HepG2 (cell line): ENCODE results near the gene TESPA1. TPM values are rescaled to one million over a fixed set of nuclear protein-coding genes. Genes with fewer than 3 reads are reported as not detected.

ENCODE experiments used
- ATAC-seq: fragments of 200-7000 bp; cut with Tn5 transposase; 3 replicates; pipeline ENCODE4 v1.9.1; 2020; ENCODE audit warnings: mild to moderate bottlenecking, moderate library complexity
- BruUV-seq: library from RNA; stranded (reverse); fragments of 400-500 nt; replicated peaks from 2 replicates; lab custom pipeline; 2021; lab: Mats Ljungman, UMichigan
- CTCF ChIA-PET: fragments of 300-600 bp; formaldehyde crosslinking; extraction: SDS; loops from one replicate; lab custom pipeline; 2021; ENCODE audit warnings: low total read pairs, inconsistent platforms, low intra/inter-chr PET ratio; lab: Yijun Ruan, JAX
- POLR2A ChIA-PET: fragments of 350-600 bp; sonication (Branson Sonifier 250); formaldehyde crosslinking; loops from one replicate; lab custom pipeline; 2020; ENCODE audit warnings: antibody characterized with exemption, inconsistent platforms; lab: Yijun Ruan, JAX
- DNase-seq: peaks from one replicate; pipeline ENCODE4 v3.0.0-alpha.2; 2015; ENCODE audit warnings: low spot score
- FAIRE-seq: peaks from 3 replicates; lab custom pipeline; 2011; peaks lifted over from hg19 to GRCh38; lab: Jason Lieb, UNC
- H2AFZ ChIP-seq: one replicate; pipeline ENCODE4 v1.6.1; 2011; ENCODE audit warnings: low read length, inconsistent platforms
- H3K27ac ChIP-seq: fragments of 300-600 bp; 3 replicates; pipeline ENCODE4 v1.8.0; 2011; ENCODE audit warnings: mixed run types, mild to moderate bottlenecking, mixed read lengths, low read length, inconsistent platforms; ENCODE audit not compliant: insufficient read depth; ENCODE audit errors: extremely low read length
- H3K27me3 ChIP-seq, 2 experiments: fragments of 200-600 bp in 1 of 2; 2 replicates in 1 of 2; 3 replicates in 1 of 2; pipeline versions ENCODE4 v1.6.0 to v1.8.0; 2011; ENCODE audit warnings: low read length in 2 of 2, mild to moderate bottlenecking in 2 of 2, moderate library complexity in 2 of 2, inconsistent platforms in 1 of 2; ENCODE audit not compliant: insufficient read depth in 2 of 2, control insufficient read depth in 1 of 2
- H3K36me3 ChIP-seq, 2 experiments: fragments of 200-600 bp in 1 of 2; replicated peaks in 1 of 2; 2 replicates in 1 of 2; 3 replicates in 1 of 2; pipeline versions ENCODE4 v1.5.1 to v1.8.0; 2011; ENCODE audit warnings: low read length in 2 of 2, inconsistent platforms in 1 of 2; ENCODE audit not compliant: insufficient read depth in 2 of 2, control insufficient read depth in 1 of 2
- H3K4me1 ChIP-seq: 2 replicates; pipeline ENCODE4 v1.5.1; 2012; ENCODE audit warnings: low read length, inconsistent platforms; ENCODE audit not compliant: insufficient read depth
- H3K4me2 ChIP-seq: 2 replicates; pipeline ENCODE4 v1.6.0; 2011; ENCODE audit warnings: low read depth, low read length, inconsistent platforms
- H3K4me3 ChIP-seq, 3 experiments: fragments of 200-600 bp in 1 of 3; sonication (generic), shearing (Covaris generic) in 1 of 3; replicated peaks in 1 of 3; 2 replicates each; pipeline ENCODE4 v1.5.1; 2011 to 2016; ENCODE audit warnings: low read length in 3 of 3, inconsistent platforms in 2 of 3, low read depth in 2 of 3, mild to moderate bottlenecking in 2 of 3, control low read depth in 1 of 3, mixed read lengths in 1 of 3; ENCODE audit not compliant: insufficient read depth in 1 of 3
- H3K79me2 ChIP-seq: one replicate; pipeline ENCODE4 v1.6.1; 2011; ENCODE audit warnings: low read length, inconsistent platforms; ENCODE audit not compliant: insufficient read depth
- H3K9ac ChIP-seq: 2 replicates; pipeline ENCODE4 v1.6.0; 2011; ENCODE audit warnings: mild to moderate bottlenecking, low read depth, low read length, inconsistent platforms; ENCODE audit not compliant: insufficient read depth
- H3K9me3 ChIP-seq: 2 replicates; pipeline ENCODE4 v1.5.1; 2012; ENCODE audit warnings: mild to moderate bottlenecking, low read length
- H4K20me1 ChIP-seq: 2 replicates; pipeline ENCODE4 v1.6.0; 2011; ENCODE audit warnings: inconsistent platforms, mild to moderate bottlenecking, low read length, moderate library complexity; ENCODE audit not compliant: insufficient read depth
- ATF1 ChIP-seq: IDR thresholded peaks from 2 replicates; pipeline ENCODE4 v1.6.1; 2016; ENCODE audit warnings: mild to moderate bottlenecking, control low read depth
- NRL ChIP-seq: sonication (generic); formaldehyde crosslinking; IDR thresholded peaks from 2 replicates; pipeline ENCODE4 v1.5.0; 2020; ENCODE audit warnings: missing genetic modification reagents, mild to moderate bottlenecking, moderate library complexity, borderline replicate concordance
- RAD21 ChIP-seq: fragments of 450-650 bp; formaldehyde crosslinking; IDR thresholded peaks from 2 replicates; pipeline ENCODE4 v1.5.0; 2020; ENCODE audit warnings: mild to moderate bottlenecking
- SMAD1 ChIP-seq: sonication (generic); formaldehyde crosslinking; IDR thresholded peaks from 2 replicates; pipeline ENCODE4 v1.4.0; 2020; ENCODE audit warnings: missing genetic modification reagents, low read depth, mild to moderate bottlenecking, borderline replicate concordance
- ZMYM4 ChIP-seq: sonication (generic); formaldehyde crosslinking; IDR thresholded peaks from 2 replicates; pipeline ENCODE4 v1.8.1; 2023; ENCODE audit warnings: mild to moderate bottlenecking, missing genetic modification reagents
- WGBS: methylation state at CpG from one replicate; pipeline ENCODE4 v1.1.6; 2017; ENCODE audit warnings: low lambda C conversion rate; 5-methylcytosine and 5-hydroxymethylcytosine counted together
- in situ Hi-C: cut with HindIII; loops from 2 replicates; pipeline ENCODE4 v1.10.0; 2017; ENCODE audit warnings: low pct_unique_long_range_greater_than_20kb; ENCODE audit not compliant: extremely low pct_ligation_motif_present
- intact Hi-C: fragments of 100-400 bp; cut with micrococcal nuclease; formaldehyde crosslinking; loops from one replicate; pipeline ENCODE4 v1.10.0; 2022; ENCODE audit not compliant: unreplicated experiment
- polyA plus RNA-seq, 8 experiments: library from polyadenylated mRNA; depleted of rRNA in 3 of 8; stranded (reverse) in 7 of 8; unstranded in 1 of 8; fragments of >200 nt; fragmentation: Illumina TruSeq in 4 of 8; extraction: Trizol in 4 of 8; gene quantifications; 2 replicates each; pipeline versions ENCODE4 v1.2.1 to v1.2.3, GENCODE V29; 2011 to 2016; ENCODE audit warnings: low read depth in 4 of 8, missing spikeins in 1 of 8, mixed read lengths in 1 of 8; ENCODE audit not compliant: insufficient read depth in 1 of 8
- total RNA-seq, 5 experiments: library from RNA; depleted of rRNA; stranded (reverse); fragments of >200 nt; fragmentation: Illumina TruSeq; extraction: Trizol; gene quantifications; 2 replicates each; pipeline ENCODE4 v1.2.3, GENCODE V29; 2016; ENCODE audit warnings: low read depth in 1 of 5
- TF ChIP-seq, protein P1 (sequence below): sonication (generic); formaldehyde crosslinking; IDR thresholded peaks from 2 replicates; pipeline ENCODE4 v1.5.1; 2020; ENCODE audit warnings: missing genetic modification reagents, mild to moderate bottlenecking, borderline replicate concordance
- TF ChIP-seq, protein P2 (sequence below): sonication (generic); formaldehyde crosslinking; conservative IDR thresholded peaks from 2 replicates; pipeline ENCODE4 v1.4.0; 2020; ENCODE audit warnings: mild to moderate bottlenecking, missing genetic modification reagents, moderate library complexity

TESPA1 gene
- total and polyA plus RNA-seq, 2 of the 13 experiments (the other 11 are each of a cell fraction or from before 2014, with no cell fraction given) = not detected

DNA sequence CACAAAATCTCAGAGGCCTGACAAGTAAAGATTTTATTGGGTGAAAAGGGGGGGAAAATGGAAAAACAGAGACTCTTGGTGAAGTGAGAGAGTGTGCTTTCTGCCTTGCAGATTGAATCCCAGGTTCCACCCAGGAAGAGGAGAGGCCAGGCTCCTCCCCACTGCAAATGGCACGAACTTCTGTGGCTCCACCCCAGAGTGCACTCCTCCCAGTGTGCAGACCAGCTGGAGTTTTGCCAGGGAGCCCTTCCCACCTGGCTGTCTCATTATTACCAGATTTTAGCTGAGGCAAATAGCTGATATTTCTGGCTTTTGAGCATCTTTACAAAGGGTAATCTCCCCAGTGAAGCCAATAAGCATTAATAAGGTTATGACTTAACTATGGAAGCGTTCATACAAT, 51.9 kb downstream of the TESPA1 start (continued):
- TF ChIP-seq, protein P1, sequence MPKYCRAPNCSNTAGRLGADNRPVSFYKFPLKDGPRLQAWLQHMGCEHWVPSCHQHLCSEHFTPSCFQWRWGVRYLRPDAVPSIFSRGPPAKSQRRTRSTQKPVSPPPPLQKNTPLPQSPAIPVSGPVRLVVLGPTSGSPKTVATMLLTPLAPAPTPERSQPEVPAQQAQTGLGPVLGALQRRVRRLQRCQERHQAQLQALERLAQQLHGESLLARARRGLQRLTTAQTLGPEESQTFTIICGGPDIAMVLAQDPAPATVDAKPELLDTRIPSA = no peak
- no peak for TF ChIP-seq SMAD1 (CRISPR knock-in tag)
- TF ChIP-seq ZMYM4 (CRISPR knock-in tag) = no peak
- no peak for TF ChIP-seq RAD21 (CRISPR knock-in tag)

DNA sequence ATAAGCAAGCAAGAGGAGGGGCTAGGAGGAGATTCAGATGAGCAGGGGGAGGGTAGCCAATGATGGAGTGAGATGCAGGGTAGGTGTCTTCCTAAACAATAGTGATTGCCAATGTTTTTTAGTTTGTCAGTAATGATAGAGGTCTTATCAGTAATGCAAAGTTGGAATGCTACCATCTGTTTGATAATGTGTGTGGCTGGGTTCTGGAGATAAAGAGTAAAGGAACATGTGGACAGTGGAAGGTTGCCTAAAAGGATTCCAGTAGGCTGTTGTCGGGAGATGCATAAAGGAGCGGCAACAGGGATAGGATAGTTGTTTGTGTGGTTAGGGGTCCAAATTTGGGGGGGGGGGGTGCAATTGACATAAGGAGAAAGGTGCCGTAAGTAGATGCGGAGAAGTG, 52.5 kb downstream of the TESPA1 start:
- Histone ChIP-seq H3K27me3 (no peaks in the 10 kb centered on the region), H2AFZ (no peak overlapping the region), H3K4me2 (no peak overlapping the region)
- no peak for DNase-seq
- intact Hi-C loops = no loop called here
- TF ChIP-seq, protein P2, sequence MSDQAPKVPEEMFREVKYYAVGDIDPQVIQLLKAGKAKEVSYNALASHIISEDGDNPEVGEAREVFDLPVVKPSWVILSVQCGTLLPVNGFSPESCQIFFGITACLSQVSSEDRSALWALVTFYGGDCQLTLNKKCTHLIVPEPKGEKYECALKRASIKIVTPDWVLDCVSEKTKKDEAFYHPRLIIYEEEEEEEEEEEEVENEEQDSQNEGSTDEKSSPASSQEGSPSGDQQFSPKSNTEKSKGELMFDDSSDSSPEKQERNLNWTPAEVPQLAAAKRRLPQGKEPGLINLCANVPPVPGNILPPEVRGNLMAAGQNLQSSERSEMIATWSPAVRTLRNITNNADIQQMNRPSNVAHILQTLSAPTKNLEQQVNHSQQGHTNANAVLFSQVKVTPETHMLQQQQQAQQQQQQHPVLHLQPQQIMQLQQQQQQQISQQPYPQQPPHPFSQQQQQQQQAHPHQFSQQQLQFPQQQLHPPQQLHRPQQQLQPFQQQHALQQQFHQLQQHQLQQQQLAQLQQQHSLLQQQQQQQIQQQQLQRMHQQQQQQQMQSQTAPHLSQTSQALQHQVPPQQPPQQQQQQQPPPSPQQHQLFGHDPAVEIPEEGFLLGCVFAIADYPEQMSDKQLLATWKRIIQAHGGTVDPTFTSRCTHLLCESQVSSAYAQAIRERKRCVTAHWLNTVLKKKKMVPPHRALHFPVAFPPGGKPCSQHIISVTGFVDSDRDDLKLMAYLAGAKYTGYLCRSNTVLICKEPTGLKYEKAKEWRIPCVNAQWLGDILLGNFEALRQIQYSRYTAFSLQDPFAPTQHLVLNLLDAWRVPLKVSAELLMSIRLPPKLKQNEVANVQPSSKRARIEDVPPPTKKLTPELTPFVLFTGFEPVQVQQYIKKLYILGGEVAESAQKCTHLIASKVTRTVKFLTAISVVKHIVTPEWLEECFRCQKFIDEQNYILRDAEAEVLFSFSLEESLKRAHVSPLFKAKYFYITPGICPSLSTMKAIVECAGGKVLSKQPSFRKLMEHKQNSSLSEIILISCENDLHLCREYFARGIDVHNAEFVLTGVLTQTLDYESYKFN (CRISPR knock-in tag) = no peak
- TF ChIP-seq ATF1 (CRISPR knock-in tag) (no peak), NRL (CRISPR knock-in tag) (no peak)
- TF ChIP-seq, all 625 proteins: peak for 0
- no peaks in the 10 kb centered on the region for H3K4me1 ChIP-seq
- H3K4me3 ChIP-seq = no peak overlapping the region
- ATAC-seq = no peak
- no peak overlapping the region for H3K9ac ChIP-seq
- no TSS peak for BruUV-seq
- WGBS = 33% methylated on average over 4 of the region's 4 CpGs
- ChIA-PET POLR2A (no interaction called here), CTCF (no interaction called here)
- peaks cover 9% of the 10 kb centered on the region for H3K9me3 ChIP-seq
- no peaks in the 10 kb centered on the region for H3K79me2 ChIP-seq
- in situ Hi-C loops = no loop called here
- no peak for FAIRE-seq
- H4K20me1 ChIP-seq = no peaks in the 10 kb centered on the region
- no peaks in the 10 kb centered on the region for H3K36me3 ChIP-seq
- no peak overlapping the region for H3K27ac ChIP-seq
